PC-9 (cell line): Measurements from ENCODE around the gene SEC16B. TPM values are rescaled to one million over a fixed set of nuclear protein-coding genes. Genes with fewer than 3 reads are reported as not detected.
A peak's percentile ranks its signal among the peaks of the same experiment; 100 is the strongest.

Experiments
- BruUV-seq: library from RNA; stranded (reverse); fragments of 400-500 nt; replicated peaks from 2 replicates; lab custom pipeline; 2021; lab: Mats Ljungman, UMichigan
- CTCF ChIA-PET: fragments of 300-600 bp; sonication (Branson Sonifier 250); formaldehyde crosslinking; loops from one replicate; lab custom pipeline; 2022; ENCODE audit warnings: antibody characterized with exemption; lab: Charles Lee
- POLR2A ChIA-PET: fragments of 300-600 bp; sonication (Branson Sonifier 250); formaldehyde crosslinking; loops from one replicate; lab custom pipeline; 2022; ENCODE audit warnings: antibody characterized with exemption; ENCODE audit not compliant: unreplicated experiment; lab: Charles Lee
- DNase-seq, 2 experiments: peaks; one replicate each; pipeline versions ENCODE4 v3.0.0 to v3.0.0-alpha.2; 2015 to 2022; ENCODE audit warnings: mixed read lengths in 1 of 2
- H2AFZ ChIP-seq: fragments of 200-600 bp; sonication (generic); 2 replicates; pipeline ENCODE4 v1.8.1; 2017; ENCODE audit warnings: antibody characterized with exemption
- H3F3A ChIP-seq: fragments of 200-600 bp; sonication (generic); 2 replicates; pipeline ENCODE4 v1.8.1; 2017; ENCODE audit warnings: antibody characterized with exemption, mild to moderate bottlenecking, low read depth; ENCODE audit not compliant: insufficient read depth
- H3K27ac ChIP-seq: fragments of 200-600 bp; sonication (generic); 2 replicates; pipeline ENCODE4 v1.6.1; 2016; ENCODE audit warnings: mixed run types
- H3K27me3 ChIP-seq: fragments of 200-600 bp; sonication (generic); 2 replicates; pipeline ENCODE4 v1.6.1; 2016; ENCODE audit warnings: low read depth, mixed run types; ENCODE audit not compliant: insufficient read depth
- H3K36me3 ChIP-seq: fragments of 200-600 bp; sonication (generic); 2 replicates; pipeline ENCODE4 v1.6.1; 2016; ENCODE audit warnings: low read depth, mixed run types
- H3K4me1 ChIP-seq: fragments of 200-600 bp; sonication (generic); replicated peaks from 2 replicates; pipeline ENCODE4 v1.6.1; 2016; ENCODE audit warnings: mixed run types; ENCODE audit not compliant: insufficient read depth
- H3K4me2 ChIP-seq: fragments of 200-600 bp; sonication (generic); 2 replicates; pipeline ENCODE4 v1.6.1; 2017; ENCODE audit warnings: mixed run types
- H3K4me3 ChIP-seq: fragments of 200-600 bp; sonication (generic); 2 replicates; pipeline ENCODE4 v1.6.1; 2016; ENCODE audit warnings: mixed run types
- H3K79me2 ChIP-seq: fragments of 200-600 bp; sonication (generic); 2 replicates; pipeline ENCODE4 v1.6.1; 2017; ENCODE audit warnings: low read depth, mixed run types
- H3K9me2 ChIP-seq: fragments of 200-600 bp; sonication (generic); 2 replicates; pipeline ENCODE4 v1.8.1; 2017; ENCODE audit warnings: mild to moderate bottlenecking; ENCODE audit not compliant: insufficient read depth
- H3K9me3 ChIP-seq: fragments of 200-600 bp; sonication (generic); 2 replicates; pipeline ENCODE4 v1.8.1; 2016; ENCODE audit warnings: low read depth; ENCODE audit not compliant: insufficient read depth
- H4K20me1 ChIP-seq: fragments of 200-600 bp; sonication (generic); 2 replicates; pipeline ENCODE4 v1.8.1; 2017; ENCODE audit not compliant: insufficient read depth
- CTCF ChIP-seq: fragments of 200-600 bp; sonication (generic); conservative IDR thresholded peaks from 2 replicates; pipeline ENCODE4 v1.6.1; 2017; ENCODE audit warnings: mixed run types, antibody characterized with exemption, mild to moderate bottlenecking, moderate library complexity
- EZH2 ChIP-seq: fragments of 200-600 bp; sonication (generic); IDR thresholded peaks from 2 replicates; pipeline ENCODE4 v1.8.0; 2017; ENCODE audit warnings: antibody characterized with exemption, low read depth
- intact Hi-C: fragments of 100-400 bp; cut with micrococcal nuclease; formaldehyde crosslinking; loops from one replicate; pipeline ENCODE4 v1.10.0; 2022; ENCODE audit not compliant: unreplicated experiment
- total RNA-seq: library from RNA; stranded (reverse); gene quantifications from 2 replicates; pipeline ENCODE4 v1.2.3, GENCODE V29; 2021

The SEC16B gene
- total RNA-seq, 1 experiment from 2014 or later, result 2.0 TPM

GRCh38 chr1:178005450-178005849, 35.6 kb upstream of the SEC16B start:
- Histone ChIP-seq H3K4me3 (no peak overlapping the region), H3K27me3 (no peaks in the 10 kb centered on the region), H3K27ac (no peak overlapping the region), H3K36me3 (no peaks in the 10 kb centered on the region), H3K4me2 (0 out of 2 replicates have a peak overlapping the region, but pooled peaks have one; percentile 10), H3F3A (no peaks in the 10 kb centered on the region), H2AFZ (no peak overlapping the region), H4K20me1 (no peaks in the 10 kb centered on the region), H3K9me2 (no peaks in the 10 kb centered on the region), H3K4me1 (no peaks in the 10 kb centered on the region), H3K79me2 (no peaks in the 10 kb centered on the region), H3K9me3 (no peaks in the 10 kb centered on the region)
- no TSS peak for BruUV-seq
- DNase-seq, result no peak
- ChIA-PET CTCF (interaction anchor here (0.6 kb wide), 1 partner anchor 1348 kb away, joined by 3 read pairs; no protein-coding TSS in a partner anchor), POLR2A (no interaction called here)
- intact Hi-C loops, result no loop called here
- TF ChIP-seq EZH2, result no peak
- no peak for TF ChIP-seq CTCF

GRCh38 chr1:178004926-178005391, 35.1 kb upstream of the SEC16B start:
- no peaks in the 10 kb centered on the region for H3K9me2 ChIP-seq
- no peak for DNase-seq
- ChIA-PET CTCF (no interaction called here), POLR2A (no interaction called here)
- H4K20me1 ChIP-seq, result no peaks in the 10 kb centered on the region
- no peak overlapping the region for H3K4me3 ChIP-seq
- H2AFZ ChIP-seq, result no peak overlapping the region
- H3K4me2 ChIP-seq, result 0 out of 2 replicates have a peak overlapping the region, but pooled peaks have one; percentile 10
- intact Hi-C loops, result no loop called here
- no peak overlapping the region for H3K27ac ChIP-seq
- H3K4me1 ChIP-seq, result no peaks in the 10 kb centered on the region
- no peaks in the 10 kb centered on the region for H3K36me3 ChIP-seq
- TF ChIP-seq EZH2, result no peak
- H3K79me2 ChIP-seq, result no peaks in the 10 kb centered on the region
- no peaks in the 10 kb centered on the region for H3K27me3 ChIP-seq
- no TSS peak for BruUV-seq
- H3F3A ChIP-seq, result no peaks in the 10 kb centered on the region
- no peaks in the 10 kb centered on the region for H3K9me3 ChIP-seq

- H3K27me3 ChIP-seq, result no peaks in the 10 kb centered on the region
- CTCF ChIA-PET, result no interaction called here
- TF ChIP-seq CTCF (no peak), EZH2 (no peak)
Observed at GRCh38 chr1:177998696-177999631, 29.1 kb upstream of the SEC16B start.

More at GRCh38 chr1:177998696-177999631, 29.1 kb upstream of the SEC16B start:
- Histone ChIP-seq H3K79me2 (no peaks in the 10 kb centered on the region), H3K9me2 (no peaks in the 10 kb centered on the region), H3K4me2 (no peak overlapping the region), H4K20me1 (no peaks in the 10 kb centered on the region), H3K4me3 (no peak overlapping the region), H3K4me1 (no peaks in the 10 kb centered on the region), H3F3A (no peaks in the 10 kb centered on the region), H2AFZ (no peak overlapping the region), H3K27ac (no peak overlapping the region), H3K36me3 (no peaks in the 10 kb centered on the region), H3K9me3 (no peaks in the 10 kb centered on the region)
- intact Hi-C loops, result no loop called here
- DNase-seq, result no peak
- no TSS peak for BruUV-seq
- POLR2A ChIA-PET, result no interaction called here
